Activated CD8-positive, alpha-beta T cell treated with anti-CD3 and anti-CD28 coated beads, Interleukin-2, amount 10 ng/mL, durations not matched to agents 7 days and 5 days (primary cell): ENCODE results near the gene SNN. TPM values are rescaled to one million over a fixed set of nuclear protein-coding genes. Genes with fewer than 3 reads are reported as not detected.

Experiments used
- total RNA-seq, 2 experiments: library from RNA; stranded (reverse); gene quantifications; one replicate each; pipeline ENCODE4 v1.2.3, GENCODE V29; 2021

Gene SNN
- total RNA-seq, 2 experiments from 2014 or later: 27.3 to 28.9 TPM

Other genes with a start within 250 kb of the SNN start
- gene LITAF, start 81.5 kb upstream of the SNN start, total RNA-seq: 10 to 100 TPM; 79.4 to 80.5 TPM
- 10 to 100 TPM; 30.1 to 34.4 TPM for gene TXNDC11, start 74.4 kb downstream of the SNN start, total RNA-seq
- 10 to 100 TPM; 58.9 TPM for gene ZC3H7A, start 128.8 kb downstream of the SNN start, total RNA-seq
- 100 to 1,000 TPM; 156 to 158 TPM for gene RSL1D1, start 183.1 kb downstream of the SNN start, total RNA-seq
- gene GSPT1, start 247.5 kb downstream of the SNN start, total RNA-seq: 100 to 1,000 TPM; 110 to 114 TPM